DMS79 treated with DMSO at 0.1 percent for 48 hours (cell line): ENCODE results near the gene DDX5.
A peak's percentile ranks its signal among the peaks of the same experiment; 100 is the strongest.

Source experiments
- DNase-seq: peaks from one replicate; lab custom pipeline; 2025; lab: John Stamatoyannopoulos, UW

DDX5 gene

GRCh38 chr17:64506201-64506575 lies at the start of gene DDX5:
Gene DDX5, minus strand, starts transcription at chr17:64506289. Its CDS starts 170 bp downstream, at chr17:64506119.
- DNase-seq: peak; percentile 88

DNA sequence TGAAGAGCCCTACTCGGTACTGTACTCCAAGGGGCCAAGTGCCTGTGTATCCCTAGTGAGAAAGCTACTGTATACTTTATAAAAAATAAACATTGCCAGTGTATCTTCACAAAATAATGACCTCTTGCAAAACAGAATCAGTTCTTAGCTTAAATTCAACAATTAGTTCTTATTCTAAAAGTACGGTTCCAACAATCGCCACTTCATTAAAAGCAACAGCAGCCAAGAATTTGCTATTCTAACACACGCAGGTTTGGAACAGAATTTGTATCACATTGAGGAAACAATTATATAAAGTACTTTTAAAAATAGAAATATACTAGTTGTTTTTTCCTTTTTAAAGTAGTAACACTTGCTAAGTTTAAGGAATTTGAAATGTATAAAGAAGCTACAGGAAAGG lies 49.2 kb upstream of the DDX5 start:
- DNase-seq: no peak

DNA sequence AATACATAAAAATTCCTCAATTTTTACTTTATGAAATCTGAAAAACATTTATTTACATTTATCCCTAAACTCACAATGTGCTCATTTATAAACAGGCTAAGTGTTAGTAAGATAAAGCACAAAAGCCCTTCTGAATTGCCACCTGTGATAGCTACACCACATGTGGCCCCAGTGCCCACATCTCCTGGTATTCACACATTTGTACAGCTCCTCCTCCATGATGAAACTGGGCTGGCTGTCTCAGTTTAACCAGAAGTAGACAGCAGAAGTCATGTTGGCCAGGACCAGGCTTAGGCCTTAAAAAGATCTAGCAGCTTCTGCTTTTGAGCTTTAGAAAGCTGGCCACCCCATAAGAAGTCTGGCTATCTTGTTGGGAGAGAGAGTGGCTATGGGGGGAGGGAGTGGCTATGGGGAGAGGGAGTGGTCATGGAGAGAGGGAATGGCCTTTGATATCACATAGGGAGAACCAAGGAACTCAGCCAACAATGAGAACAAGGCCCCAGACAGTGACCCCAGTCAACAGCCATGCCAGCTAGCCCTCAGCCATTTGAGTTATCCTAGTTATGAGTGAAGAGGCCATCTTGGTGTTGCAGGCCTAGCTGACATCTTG lies 48.0 kb upstream of the DDX5 start:
- no peak for DNase-seq

- DNase-seq: no peak
Observed at GRCh38 chr17:64551461-64551860, 45.4 kb upstream of the DDX5 start.

- no peak for DNase-seq
Observed at GRCh38 chr17:64547319-64547718, 41.2 kb upstream of the DDX5 start.

GRCh38 chr17:64546716-64547115 lies 40.6 kb upstream of the DDX5 start:
- no peak for DNase-seq

DNA sequence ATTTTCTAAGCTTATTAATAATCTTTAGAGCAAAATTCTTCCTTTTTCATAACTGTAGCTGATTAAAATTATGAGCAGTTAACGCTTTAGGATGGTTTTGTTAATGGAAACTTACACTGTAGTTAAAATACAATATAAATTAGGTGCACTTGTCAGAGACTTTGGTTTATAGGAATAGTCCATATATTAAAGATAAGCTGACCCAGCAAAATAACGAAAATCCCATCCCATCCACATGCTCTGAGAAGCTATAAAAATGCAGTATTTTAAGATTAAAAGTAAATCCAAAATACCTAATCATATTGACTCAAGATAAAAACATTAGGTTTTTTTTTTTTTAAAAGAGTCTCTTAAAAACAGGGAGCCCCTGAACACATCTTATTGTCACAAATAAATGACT lies 38.7 kb upstream of the DDX5 start:
- no peak for DNase-seq

DNA sequence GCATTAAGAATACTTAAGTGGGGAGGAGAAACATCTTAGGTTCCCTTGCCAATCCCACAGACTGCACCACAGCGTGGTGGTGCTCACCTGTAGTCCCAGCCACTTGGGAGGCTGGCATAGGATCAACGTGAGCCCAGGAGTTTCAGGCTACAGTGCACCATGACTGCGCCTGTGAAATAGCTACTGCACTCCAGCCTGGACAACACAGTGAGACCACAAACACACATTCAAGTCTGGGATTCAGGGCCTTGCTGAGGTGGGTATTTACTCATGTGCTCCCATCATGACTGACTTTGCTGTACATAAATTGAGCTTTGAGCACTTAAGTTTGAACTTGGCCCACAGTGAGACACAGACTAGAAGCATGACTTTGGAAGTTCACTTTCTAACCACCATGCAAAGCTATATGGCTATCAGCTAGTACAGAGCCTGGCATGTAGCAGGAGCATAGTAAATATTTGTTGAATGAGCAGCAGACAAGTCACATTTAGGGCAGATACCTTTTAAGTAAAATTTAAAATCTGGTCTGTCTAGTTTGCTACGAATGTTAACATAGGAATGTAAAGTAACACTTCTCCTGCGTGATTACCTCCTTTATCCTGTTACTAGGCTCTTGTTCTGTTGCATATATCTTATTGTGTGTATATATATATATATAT lies 34.2 kb upstream of the DDX5 start:
- no peak for DNase-seq

DNA sequence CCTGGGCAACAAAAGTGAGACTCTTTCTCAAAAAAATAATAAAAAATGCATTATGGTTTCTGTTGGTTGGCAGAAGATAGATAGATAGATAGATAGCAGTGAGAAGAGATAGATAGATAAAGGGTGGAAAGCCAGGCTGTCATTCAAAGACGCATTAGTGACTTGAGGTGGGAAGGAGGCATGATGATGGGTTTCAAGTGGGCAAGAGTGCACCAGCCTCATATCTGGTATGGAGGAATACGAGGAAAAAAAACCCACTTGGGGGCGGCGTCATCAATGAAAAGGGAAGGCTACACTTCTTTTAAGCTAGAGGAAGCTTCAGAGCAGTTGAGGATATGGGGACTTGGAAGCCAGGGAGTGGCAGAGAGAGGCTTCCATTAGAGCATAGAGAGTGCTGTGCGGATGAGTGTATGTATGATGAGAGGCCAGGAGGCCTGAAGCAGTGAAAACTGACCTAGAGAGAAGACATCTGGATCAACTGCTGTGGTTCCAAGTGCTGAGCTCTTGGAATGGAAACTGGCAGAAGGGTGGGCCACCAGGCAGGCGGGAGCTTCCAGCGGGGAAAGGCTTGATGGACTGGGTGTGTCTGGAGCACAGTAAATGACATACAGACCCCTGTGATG lies 32.5 kb upstream of the DDX5 start:
- DNase-seq: no peak

DNA sequence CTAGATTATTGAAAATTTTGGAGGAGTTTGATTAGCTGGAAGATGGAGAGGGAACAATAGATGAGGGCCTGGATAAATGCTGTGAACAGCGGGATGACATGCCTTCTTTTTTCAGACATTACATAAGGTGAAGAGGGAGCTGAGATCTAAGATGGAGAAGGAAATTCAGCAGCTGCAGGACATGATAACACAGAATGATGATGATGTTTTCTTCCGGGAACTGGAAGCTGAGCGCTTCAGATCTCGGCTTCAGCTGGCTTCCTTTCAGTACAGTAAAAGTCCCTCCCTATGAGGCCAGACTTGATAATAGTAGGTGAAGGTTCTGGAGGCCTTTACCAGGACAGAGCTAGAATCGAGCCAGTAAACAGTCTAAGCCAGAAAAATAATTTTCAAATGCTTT lies 31.4 kb upstream of the DDX5 start:
- no peak for DNase-seq

- no peak for DNase-seq
Observed at GRCh38 chr17:64536913-64537312, 30.8 kb upstream of the DDX5 start.

GRCh38 chr17:64535357-64535756 lies 29.3 kb upstream of the DDX5 start:
- DNase-seq: no peak

GRCh38 chr17:64534187-64534586 lies 28.1 kb upstream of the DDX5 start:
- DNase-seq: no peak

DNA sequence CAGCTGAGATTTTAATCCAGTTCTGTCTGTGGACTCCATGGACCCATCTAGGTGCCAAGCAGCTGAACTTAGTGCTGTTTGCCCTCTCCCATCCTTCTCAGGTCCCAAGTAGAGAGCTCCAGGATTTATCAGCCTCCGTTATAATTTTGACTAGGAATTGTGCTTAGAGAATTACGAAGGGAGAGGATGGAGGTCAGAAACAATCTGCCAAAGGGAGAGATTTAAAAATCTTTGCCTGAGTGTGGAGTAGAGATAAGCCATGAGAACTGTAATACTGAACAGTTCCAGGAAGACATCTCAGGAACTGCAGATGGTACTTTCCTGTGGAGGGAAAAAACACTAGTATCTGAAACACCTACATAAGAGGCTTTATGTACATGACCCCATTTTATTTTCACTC lies 27.7 kb upstream of the DDX5 start:
- DNase-seq: no peak

GRCh38 chr17:64532409-64532808 lies 26.3 kb upstream of the DDX5 start:
- no peak for DNase-seq

- no peak for DNase-seq
Observed at GRCh38 chr17:64531955-64532371, 25.9 kb upstream of the DDX5 start.

GRCh38 chr17:64529221-64529620 lies 23.1 kb upstream of the DDX5 start:
- no peak for DNase-seq

DNA sequence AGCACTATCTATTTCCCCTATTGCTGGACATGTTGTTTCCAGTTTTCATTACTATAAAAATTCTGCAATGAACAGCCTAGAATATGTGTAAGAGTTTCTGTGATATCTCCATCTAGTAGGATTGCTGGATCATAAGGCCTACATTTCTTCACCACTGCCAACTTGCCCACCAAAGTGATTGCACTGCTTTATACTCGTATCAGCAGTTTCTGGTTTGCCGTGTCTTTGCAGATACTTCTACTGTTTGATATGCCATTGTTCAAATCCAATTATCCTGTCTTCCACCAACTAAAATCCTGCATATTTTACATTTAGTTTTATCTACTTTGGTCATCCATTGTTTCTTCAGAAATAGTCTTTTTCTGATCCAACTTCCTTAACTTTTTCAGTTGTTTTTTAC lies 21.8 kb upstream of the DDX5 start:
- DNase-seq: no peak

GRCh38 chr17:64520359-64520758 lies 14.3 kb upstream of the DDX5 start:
- no peak for DNase-seq

- DNase-seq: no peak
Observed at GRCh38 chr17:64519601-64520000, 13.5 kb upstream of the DDX5 start.

- DNase-seq: no peak
Observed at GRCh38 chr17:64515829-64516228, 9.7 kb upstream of the DDX5 start.

- DNase-seq: no peak
Observed at GRCh38 chr17:64515419-64515818, 9.3 kb upstream of the DDX5 start.

DNA sequence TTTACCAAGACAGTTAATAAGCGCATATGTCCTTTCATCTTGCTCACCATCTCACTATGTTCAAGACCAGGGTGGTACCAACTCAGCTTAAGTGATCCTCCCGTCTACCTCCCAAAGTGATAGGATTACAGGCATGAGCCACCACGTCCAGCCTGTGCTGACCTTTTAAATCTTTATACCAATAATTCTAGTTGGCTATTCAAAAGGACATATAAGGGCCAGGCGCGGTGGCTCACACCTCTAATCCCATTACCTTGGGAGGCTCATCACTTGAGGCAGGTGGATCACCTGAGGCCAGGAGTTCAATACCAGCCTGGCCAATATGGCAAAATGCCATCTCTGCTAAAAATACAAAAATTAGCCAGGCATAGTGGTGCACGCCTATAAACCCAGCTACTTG lies 3.1 kb upstream of the DDX5 start:
- no peak for DNase-seq

DNA sequence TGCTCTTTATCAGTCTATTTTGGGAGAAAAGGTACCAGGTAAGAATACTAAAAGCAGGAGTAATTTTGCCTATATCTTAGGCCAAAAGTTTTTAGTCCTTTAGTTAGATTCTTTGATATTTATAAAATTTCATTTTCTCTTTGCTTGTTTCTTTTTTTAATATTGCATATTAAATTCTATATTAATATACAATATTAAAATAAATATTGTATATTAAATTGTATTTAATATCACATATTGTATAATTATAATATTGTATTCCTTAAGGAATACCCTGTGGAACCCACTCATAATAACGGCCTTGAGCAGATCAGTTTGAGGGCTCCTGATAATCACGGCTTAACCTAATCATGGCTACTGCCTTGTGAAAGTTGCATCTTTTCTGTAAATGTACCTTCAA lies 2.6 kb upstream of the DDX5 start:
- no peak for DNase-seq
